ENCODE results near the gene PLAGL1. TPM values are rescaled to one million over a fixed set of nuclear protein-coding genes. Genes with fewer than 3 reads are reported as not detected.
"Not testable (repeated sequence)": the region's sequence is repeated elsewhere in the genome, so short reads cannot be mapped to it uniquely, and the experiment has no call there.

PLAGL1 gene
- total and polyA plus RNA-seq, 12 donors: 5.4 to 24.6 (median 12.5) TPM

DNA sequence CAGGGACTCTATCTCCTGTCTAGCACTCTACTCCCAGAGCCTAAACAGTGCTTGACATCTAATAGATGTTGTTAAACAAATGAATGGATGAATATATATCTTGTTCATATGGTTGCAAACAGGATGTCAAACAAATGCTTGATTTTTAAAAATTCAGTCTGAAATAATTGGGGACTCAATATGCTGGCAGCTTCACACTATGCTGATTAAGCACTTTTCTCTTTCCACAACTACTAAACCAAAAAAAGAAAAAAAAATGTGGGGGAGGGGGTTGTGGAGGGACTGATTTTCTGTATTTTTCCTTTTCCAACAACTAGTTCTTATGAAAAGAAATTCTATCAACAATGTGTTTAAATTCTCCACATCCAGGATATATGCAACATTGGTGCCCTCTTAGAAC, 44.4 kb upstream of the PLAGL1 start:
- intact Hi-C loops (cut with DNase I): no loop called here
- peaks cover 0 to 7% (median 0%) of the 10 kb centered on the region in 11 donors for H3K9me3 ChIP-seq
- DNase-seq: no peak
- H3K27me3 ChIP-seq: no peaks in the 10 kb centered on the region
- H3K36me3 ChIP-seq: no peaks in the 10 kb centered on the region
- peaks cover 0 to 14% (median 0%) of the 10 kb centered on the region in 9 donors for H3K4me1 ChIP-seq
- no peak for ATAC-seq
- no peak overlapping the region for H3K27ac ChIP-seq
- H3K4me3 ChIP-seq: no peak overlapping the region
- TF ChIP-seq, protein P1, sequence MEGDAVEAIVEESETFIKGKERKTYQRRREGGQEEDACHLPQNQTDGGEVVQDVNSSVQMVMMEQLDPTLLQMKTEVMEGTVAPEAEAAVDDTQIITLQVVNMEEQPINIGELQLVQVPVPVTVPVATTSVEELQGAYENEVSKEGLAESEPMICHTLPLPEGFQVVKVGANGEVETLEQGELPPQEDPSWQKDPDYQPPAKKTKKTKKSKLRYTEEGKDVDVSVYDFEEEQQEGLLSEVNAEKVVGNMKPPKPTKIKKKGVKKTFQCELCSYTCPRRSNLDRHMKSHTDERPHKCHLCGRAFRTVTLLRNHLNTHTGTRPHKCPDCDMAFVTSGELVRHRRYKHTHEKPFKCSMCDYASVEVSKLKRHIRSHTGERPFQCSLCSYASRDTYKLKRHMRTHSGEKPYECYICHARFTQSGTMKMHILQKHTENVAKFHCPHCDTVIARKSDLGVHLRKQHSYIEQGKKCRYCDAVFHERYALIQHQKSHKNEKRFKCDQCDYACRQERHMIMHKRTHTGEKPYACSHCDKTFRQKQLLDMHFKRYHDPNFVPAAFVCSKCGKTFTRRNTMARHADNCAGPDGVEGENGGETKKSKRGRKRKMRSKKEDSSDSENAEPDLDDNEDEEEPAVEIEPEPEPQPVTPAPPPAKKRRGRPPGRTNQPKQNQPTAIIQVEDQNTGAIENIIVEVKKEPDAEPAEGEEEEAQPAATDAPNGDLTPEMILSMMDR (IDR thresholded peaks at IDR 0.05): no peak

DNA sequence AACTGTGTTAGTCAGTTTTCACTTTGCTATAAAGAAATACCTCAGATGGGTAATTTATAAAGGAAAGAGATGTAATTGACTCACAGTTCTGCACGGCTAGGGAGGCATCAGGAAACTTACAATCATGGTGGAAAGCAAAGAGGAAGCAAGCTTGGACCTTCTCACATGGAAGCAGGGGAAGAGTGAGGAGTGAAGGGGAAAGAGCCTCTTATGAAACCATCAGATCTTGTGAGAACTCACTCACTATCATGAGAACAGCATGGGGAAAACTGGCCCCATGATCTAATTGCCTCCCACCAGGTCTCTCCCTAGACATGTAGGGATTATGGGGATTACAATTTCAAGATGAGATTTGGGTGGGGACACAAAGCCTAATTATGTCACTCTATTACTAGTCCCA, 41.3 kb upstream of the PLAGL1 start:
- Histone ChIP-seq H3K27me3 (no peaks in the 10 kb centered on the region), H3K4me1 (peaks cover 0 to 4% (median 0%) of the 10 kb centered on the region in 9 donors), H3K4me3 (no peak overlapping the region), H3K27ac (no peak overlapping the region), H3K9me3 (peaks cover 0 to 21% (median 3%) of the 10 kb centered on the region in 11 donors), H3K36me3 (no peaks in the 10 kb centered on the region)
- 60 to 81% methylated on average over 1 of the region's 1 CpG for WGBS, 2 donors
- intact Hi-C loops (cut with DNase I): no loop called here
- TF ChIP-seq, protein P1 (IDR thresholded peaks at IDR 0.05): no peak
- ATAC-seq (no peak), DNase-seq (no peak)

DNA sequence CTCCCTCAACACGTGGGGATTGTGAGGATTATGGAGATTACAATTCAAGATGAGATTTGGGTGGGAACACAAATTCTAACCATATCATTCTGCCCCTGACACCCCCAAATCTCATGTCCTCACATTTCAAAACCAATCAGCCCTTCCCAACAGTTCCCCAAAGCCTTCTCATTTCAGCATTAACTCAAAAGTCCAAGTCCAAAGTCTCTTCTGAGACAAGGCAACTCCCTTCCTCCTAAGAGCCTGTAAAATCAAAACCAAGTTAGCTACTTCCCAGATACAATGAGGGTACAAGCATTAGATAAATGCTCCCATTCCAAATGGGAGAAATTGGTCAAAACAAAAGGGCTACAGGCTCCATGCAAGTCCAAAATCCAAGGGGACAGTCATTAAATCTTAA, 39.6 kb upstream of the PLAGL1 start:
- Histone ChIP-seq H3K9me3 (peaks cover 0 to 24% (median 3%) of the 10 kb centered on the region in 11 donors), H3K36me3 (no peaks in the 10 kb centered on the region), H3K27me3 (no peaks in the 10 kb centered on the region), H3K4me3 (no peak overlapping the region), H3K27ac (no peak overlapping the region), H3K4me1 (peaks cover 0 to 4% (median 0%) of the 10 kb centered on the region in 9 donors)
- WGBS, 2 donors: 70 to 71% methylated on average over 1 of the region's 1 CpG
- DNase-seq: no peak
- ATAC-seq: no peak
- intact Hi-C loops (cut with DNase I): no loop called here
- TF ChIP-seq, protein P1 (IDR thresholded peaks at IDR 0.05): no peak

DNA sequence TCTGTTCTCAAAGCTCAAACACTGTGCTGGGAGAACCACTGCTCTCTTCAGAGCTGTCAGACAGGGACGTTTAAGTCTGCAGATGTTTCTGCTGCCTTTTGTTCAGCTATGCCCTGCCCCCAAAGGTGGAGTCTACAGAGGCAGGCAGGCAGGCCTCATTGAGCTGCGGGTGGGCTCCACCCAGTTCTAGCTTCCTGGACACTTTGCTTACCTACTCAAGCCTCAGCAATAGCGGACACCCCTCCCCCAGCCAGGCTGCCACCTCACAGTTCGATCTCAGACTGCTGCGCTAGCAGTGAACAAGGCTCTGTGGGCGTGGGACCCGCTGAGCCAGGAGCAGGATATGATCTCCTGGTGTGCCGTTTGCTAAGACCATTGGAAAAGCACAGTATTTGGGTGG, 38.6 kb upstream of the PLAGL1 start:
- ATAC-seq; H3K27me3 ChIP-seq; H3K4me3 ChIP-seq; DNase-seq; H3K36me3 ChIP-seq; intact Hi-C loops (cut with DNase I); H3K4me1 ChIP-seq; H3K27ac ChIP-seq: not testable (repeated sequence)
- WGBS, 2 donors: 76 to 79% methylated on average over 8 of the region's 8 CpGs
- H3K9me3 ChIP-seq: peaks cover 0 to 32% (median 3%) of the 10 kb centered on the region in 11 donors

DNA sequence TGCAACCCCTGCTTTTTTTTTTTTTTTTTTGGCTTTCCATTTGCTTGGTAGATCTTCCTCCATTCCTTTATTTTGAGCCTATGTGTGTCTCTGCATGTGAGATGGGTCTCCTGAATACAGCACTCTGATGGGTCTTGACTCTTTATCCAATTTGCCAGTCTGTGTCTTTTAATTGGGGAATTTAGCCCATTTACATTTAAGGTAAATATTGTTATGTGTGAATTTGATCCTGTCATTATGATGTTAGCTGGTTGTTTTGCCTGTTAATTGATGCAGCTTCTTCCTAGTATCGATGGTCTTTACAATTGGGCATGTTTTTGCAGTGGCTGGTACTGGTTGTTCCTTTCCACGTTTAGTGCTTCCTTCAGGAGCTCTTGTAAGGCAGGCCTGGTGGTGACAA, 36.9 kb upstream of the PLAGL1 start:
- H3K9me3 ChIP-seq: peaks cover 0 to 36% (median 3%) of the 10 kb centered on the region in 11 donors
- WGBS, 2 donors: 81 to 90% methylated on average over 2 of the region's 2 CpGs
- DNase-seq; H3K36me3 ChIP-seq; H3K4me1 ChIP-seq; ATAC-seq; H3K4me3 ChIP-seq; H3K27me3 ChIP-seq; H3K27ac ChIP-seq; intact Hi-C loops (cut with DNase I): not testable (repeated sequence)

Measured in heart right ventricle (tissue), 16 donors.